GM19324 (cell line): Measurements from ENCODE around the gene KDM2A.

Experiments
- ATAC-seq: cut with Tn5 transposase; IDR thresholded peaks from one replicate; pipeline ENCODE4 v1.9.1; 2021; ENCODE audit warnings: mild to moderate bottlenecking, moderate library complexity; ENCODE audit not compliant: unreplicated experiment, low FRiP score

Gene KDM2A

DNA sequence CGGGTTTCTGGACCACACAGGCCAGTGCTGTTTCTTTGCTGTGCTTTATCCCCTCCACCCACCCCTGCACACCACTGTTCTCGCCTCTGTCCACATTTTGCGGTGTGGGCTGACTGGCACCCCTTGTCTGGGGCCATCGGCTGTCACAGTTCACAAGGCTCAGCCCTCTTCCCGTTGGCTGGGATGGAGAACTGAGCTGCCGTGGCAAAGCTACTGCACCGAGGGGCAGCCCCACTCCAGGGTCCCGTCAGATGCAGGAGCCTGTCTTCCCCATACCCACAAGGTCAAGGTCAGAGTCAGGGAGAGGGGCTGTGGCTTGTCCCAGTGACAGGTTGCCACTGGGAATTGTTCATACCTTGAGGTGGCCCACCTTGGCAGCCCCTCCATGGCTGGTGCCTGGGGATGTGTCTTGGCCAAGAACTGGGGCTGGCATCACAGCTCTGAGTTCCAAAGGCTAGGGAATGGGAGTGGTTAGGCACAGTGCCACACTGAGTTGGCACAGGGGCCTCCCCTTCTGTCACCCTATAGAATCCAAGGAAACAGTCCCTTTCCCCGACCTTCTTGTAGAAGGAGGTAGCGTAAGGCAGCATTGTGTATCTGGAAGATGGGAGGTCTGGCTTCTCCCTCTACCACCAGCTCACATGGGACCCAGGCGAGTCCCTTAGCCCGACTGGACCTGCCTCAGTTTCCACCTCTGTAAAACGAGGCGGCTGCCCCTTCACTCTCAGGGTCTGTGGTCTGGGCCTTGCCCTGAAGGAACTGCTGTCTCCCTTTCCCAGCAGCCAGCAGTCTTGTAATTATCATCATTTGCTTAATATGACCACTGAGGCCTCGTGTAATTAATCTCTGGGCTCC lies 150.6 kb downstream of the KDM2A start:
- ATAC-seq: no peak

DNA sequence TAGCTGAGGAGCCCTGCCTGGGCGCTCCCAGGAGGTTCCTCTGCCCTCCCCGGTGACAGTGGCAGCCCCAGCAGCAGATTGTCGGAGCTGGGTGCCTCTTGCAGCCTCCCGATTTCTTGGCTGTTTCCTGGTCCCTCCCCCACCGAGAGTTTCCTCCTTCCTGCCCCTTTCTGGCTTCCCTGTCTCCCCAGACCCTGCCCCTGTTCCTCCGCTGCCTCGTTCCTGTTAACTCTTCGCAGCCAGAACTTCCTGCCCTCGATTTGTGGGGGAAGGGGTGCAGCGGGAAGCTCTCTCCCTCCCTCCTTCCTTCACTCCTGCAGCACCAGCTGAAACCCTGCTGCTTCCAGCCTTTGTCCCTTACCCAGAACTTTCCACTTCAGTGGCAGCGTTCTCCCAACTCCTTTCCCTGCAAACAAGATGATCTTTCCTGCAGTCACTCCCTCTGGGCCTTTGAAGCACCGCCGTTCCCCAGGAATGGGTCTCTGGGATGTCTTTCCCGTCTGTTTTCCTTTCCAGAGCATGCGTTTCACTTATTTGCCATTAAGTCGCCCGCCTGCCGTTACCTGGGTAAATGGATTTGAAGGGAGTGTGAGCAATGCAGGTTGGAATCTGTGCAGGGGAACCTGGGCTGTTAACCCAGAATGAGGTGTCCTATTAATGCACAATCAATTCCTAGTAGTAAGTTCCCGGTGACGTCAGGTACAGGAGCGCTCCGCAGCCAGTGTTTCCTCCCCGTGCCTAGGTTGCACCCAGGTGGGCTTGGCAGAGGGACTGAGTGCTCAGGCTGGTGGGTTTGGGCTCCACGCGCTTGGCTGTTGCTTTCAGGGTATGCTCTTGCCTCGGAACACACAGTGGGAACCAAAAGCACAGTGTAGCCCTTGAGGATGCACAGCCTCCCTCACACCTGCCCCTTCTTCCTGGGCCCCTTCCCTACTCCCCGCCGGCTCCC lies 151.5 kb downstream of the KDM2A start:
- ATAC-seq: no peak

GRCh38 chr11:67271205-67271540 lies 152.1 kb downstream of the KDM2A start:
- ATAC-seq: no peak

DNA sequence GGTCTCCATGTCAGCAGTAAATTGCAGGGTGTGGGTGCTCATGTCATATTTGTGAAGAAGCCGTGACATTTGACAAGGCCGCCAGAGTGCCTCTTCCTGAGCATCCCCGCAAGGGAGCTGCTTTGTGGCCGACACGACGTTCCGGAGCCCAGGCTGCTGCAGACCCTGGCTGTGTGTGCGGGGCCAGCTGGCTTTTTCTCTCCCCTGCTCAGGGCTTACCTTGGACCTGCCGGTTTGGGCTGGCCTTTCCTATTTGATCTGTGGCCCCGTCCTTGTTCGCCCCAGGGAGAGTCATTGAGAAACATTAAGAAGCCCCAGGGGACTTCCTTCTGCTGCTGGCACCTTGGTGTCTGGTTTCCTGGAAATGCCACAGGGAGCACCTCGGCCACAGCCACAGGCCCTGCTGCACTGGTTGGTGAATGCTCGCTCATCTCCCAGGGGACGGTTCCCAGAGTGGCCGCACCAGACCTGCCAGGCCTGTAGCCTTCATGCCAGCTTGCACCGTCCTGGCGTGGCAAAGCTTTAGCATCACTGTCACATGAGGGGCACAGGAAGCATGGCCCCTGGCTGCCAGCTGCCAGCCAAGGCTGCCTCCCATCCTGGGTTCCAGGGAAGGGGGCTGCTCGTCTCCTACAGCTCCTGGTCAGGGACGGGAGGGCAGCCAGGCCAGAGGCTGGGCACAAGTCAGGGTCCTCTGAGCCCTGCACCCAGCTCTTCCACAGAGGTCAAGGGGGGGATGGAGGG lies 152.7 kb downstream of the KDM2A start:
- ATAC-seq: no peak

- ATAC-seq: no peak
Observed at GRCh38 chr11:67272327-67273259, 153.5 kb downstream of the KDM2A start.

DNA sequence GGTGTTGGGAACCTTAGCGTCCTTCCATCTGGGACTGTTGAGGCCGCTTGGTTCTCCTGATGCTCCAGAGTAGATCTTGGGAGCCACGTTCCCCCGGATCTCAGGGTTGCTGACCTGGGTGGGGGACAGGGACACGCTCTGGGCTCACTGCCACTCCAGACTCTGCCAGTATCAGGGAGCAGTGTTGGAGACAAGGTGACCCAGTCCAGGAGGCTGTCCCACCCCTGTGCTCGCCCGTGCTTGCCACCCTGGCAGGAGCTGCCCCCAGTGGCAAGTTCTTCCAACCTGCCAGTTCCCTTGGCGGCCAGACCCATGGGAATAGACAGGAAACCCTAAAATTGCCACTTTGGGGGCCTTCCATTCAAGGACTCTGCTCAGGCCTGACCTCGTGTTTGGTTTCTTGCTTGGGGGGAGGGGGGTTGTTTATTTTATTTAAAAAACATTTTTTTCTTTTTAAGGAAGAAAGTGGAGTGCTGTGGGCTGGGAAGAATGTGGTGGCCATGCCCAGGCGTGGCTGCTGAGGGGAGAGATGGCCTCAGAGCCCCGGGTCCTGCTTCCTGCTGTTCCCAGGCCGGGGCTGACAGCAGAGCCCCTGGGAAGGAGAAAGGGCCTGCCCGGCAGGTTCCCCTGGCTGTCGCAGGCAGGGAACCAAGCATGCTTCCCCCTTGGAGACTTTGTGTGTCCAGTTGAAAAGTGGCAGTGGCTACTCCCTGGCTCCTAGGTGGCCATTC lies 154.4 kb downstream of the KDM2A start:
- ATAC-seq: no peak

DNA sequence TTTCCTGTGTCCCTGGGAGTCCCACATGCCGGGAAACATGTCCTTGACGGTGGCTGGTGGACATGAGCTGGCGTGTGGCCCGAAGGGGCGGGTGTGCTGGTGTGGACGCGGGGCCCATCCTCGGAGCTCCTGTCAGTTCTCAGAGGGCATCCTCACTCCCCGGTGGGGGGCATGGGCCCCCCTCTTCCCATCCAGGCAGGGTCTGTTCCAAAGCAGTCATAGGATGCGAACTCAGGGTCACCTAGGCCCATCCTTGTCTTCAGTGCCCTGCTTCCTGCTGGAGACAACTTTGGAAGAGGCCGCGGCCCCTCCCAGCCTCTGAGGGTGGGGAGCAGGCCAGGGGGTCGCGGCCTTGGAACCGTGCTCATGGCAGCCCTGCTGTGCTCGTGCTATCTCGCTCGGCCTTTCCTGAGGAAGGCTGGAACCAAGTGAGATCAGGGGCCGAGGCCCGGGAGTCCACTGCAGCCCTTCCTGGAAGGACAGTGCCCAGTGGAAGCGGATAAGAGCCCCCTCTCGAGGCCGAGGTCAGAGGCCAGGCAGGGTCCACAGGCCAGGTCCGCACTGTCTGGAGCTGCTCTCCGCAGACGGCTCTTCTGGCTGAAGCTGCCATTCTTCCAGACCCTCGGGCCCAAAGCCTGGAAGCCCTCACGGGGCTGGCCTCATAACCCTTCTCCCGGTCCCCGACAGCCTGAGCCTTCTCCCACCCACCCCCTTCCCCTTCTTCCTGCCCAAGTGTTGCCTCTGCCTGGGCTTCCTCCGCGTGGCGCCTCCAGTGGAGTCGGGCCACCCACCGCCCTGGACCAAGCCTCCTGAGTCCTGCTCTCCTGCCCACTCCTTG lies 155.9 kb downstream of the KDM2A start:
- ATAC-seq: no peak

- no peak for ATAC-seq
Observed at GRCh38 chr11:67275606-67276409, 156.7 kb downstream of the KDM2A start.

DNA sequence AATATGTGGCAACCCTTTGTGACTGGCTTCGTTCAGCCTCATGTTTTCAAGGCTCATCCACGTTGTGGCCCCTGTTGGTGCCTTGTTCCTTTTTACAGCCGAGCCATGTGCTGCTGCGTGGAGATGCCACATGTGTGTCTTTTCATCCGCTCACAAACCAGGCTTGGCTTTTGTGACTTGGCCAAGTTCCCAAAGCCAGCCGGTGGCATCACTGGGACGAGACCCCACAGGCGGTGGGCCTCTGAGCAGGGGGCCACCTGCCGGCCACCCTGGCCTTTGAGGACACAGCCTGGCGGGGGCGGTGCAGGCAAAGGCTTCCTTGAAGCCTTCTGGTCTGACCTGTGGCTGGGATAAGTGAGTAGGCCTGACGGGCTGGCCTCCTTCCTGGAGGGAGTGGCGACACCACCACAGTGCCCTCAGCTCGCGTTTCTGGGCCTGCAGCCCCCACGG lies 157.7 kb downstream of the KDM2A start:
- no peak for ATAC-seq

GRCh38 chr11:67277231-67277961 lies 158.3 kb downstream of the KDM2A start:
- ATAC-seq: peak; percentile 87

- ATAC-seq: no peak
Observed at GRCh38 chr11:67278135-67278938, 159.3 kb downstream of the KDM2A start.

- ATAC-seq: no peak
Observed at GRCh38 chr11:67278939-67279588, 160.0 kb downstream of the KDM2A start.

DNA sequence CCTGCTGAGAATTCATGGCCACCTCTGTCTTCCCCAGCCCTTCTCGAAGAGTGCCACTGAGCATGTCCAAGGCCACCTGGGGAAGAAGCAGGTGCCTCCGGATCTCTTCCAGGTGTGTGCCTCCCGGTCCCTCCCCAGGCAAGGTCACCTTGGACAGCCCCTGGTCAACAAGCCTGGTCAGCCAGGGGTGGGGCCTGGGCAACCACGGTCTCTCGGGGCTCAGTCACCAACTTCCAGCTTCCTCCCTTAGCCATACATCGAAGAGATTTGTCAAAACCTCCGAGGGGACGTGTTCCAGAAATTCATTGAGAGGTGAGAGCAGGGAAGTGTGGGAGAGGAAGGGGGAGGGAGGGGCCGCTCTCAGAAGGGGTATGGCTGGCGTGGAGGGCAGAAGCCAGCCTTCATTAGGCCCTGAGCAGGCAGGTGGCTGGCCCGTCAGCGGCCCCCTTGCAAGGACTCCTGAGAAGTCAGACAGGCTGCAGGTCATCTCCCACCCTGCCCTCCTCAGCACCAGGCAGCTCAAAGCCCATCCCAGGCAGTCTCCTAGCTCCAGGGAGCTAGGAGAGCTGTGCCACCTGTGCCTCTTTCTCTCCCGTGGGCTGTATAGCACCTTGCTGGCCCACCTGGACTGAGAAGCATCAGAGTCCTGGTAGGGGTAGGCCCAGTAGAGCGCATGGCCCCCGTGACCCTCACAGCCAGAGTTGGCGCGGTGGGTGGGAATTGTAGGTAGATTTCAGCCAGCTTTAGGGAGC lies 160.7 kb downstream of the KDM2A start:
- ATAC-seq: no peak

DNA sequence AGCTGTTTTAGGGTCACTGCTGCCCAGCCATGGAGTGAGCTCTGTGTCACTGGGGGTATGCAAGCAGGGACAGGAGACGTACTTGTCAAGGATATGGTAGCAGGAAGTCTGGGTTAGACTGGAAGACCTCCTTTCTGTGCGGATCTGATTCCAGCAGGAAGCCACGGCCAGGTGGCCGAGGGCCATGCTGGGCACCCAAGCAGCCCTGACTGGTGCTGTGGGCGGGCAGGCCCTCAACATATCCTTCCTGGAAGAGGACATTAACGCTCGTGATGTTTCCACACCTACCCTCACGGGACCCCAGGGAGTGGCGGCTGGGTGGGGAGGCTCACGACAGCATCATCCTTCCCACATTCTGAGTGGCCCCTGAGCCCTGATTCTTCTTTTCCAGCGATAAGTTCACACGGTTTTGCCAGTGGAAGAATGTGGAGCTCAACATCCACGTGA lies 161.3 kb downstream of the KDM2A start:
- no peak for ATAC-seq
